ENCODE data around the gene GXYLT1. TPM values are rescaled to one million over a fixed set of nuclear protein-coding genes. Genes with fewer than 3 reads are reported as not detected.
A peak's percentile ranks its signal among the peaks of the same experiment; 100 is the strongest.

The GXYLT1 gene
- total and polyA plus RNA-seq, 9 of the 15 experiments (the other 6 are each of a cell fraction or from before 2014, with no cell fraction given), result 1.4 to 9.3 (median 5.5) TPM

DNA sequence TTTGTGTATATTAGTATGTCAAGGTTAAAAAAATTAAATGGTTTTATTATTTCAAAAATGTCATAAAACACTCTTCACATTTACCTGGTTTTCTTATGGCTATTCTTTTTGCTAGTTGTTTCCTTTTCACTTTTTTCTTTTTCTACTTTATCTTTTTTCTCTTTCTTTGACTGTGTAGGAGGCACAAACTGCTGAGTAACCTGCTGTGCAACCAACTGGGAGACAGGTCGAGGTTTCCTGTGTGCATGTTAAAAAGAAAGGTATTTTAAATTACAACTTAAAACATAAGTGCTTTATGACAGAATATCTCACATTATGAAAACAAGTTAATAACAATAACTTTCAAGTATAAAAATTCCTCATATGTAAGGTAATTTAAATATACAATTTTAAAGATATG, 16.9 kb upstream of the GXYLT1 start:
- in situ Hi-C loops (cut with MboI) (no loop called here), intact Hi-C loops (cut with micrococcal nuclease) (no loop called here)
- BruUV-seq (replicated peaks), result no TSS peak
- Histone ChIP-seq H3K4me1 (replicated peaks in 1 of 2; ENCODE audit: control insufficient read depth in 2 of 2, insufficient read depth in 2 of 2, low read length in 2 of 2) (no peaks in the 10 kb centered on the region), H3K4me2 (ENCODE audit: insufficient read depth, low read length) (no peak overlapping the region), H3K36me3 (ENCODE audit: control insufficient read depth, insufficient read depth, low read length) (peaks cover 20% of the 10 kb centered on the region; the same call in 1 of the 3 replicates), H3K27ac (ENCODE audit: extremely low read depth, low read depth, low read length) (no peak overlapping the region), H4K20me1 (replicated peaks; ENCODE audit: control insufficient read depth, insufficient read depth, low read length) (no peaks in the 10 kb centered on the region), H3K9ac (ENCODE audit: insufficient read depth in 1 of 2, low read depth in 2 of 2, low read length in 2 of 2) (no peak overlapping the region), H3K27me3 (ENCODE audit: control insufficient read depth in 2 of 2, insufficient read depth in 2 of 2, low read length in 2 of 2) (no peaks in the 10 kb centered on the region), H3K4me3 (no peak overlapping the region), H3K9me1 (ENCODE audit: control insufficient read depth, insufficient read depth, low read length) (no peaks in the 10 kb centered on the region), H3K9me3 (replicated peaks; ENCODE audit: control insufficient read depth, insufficient read depth, low read depth, low read length) (no peaks in the 10 kb centered on the region; the same call in 1 of the 2 replicates), H3K79me2 (ENCODE audit: control insufficient read depth, insufficient read depth, low read length) (no peaks in the 10 kb centered on the region), H2AFZ (ENCODE audit: low read depth, low read length) (no peak overlapping the region)
- CTCF ChIA-PET (ENCODE audit: low intra/inter-chr PET ratio), result no interaction called here
- 19% methylated on average over 1 of the region's 1 CpG for WGBS (ENCODE audit: insufficient coverage, low coverage, missing lambda C conversion rate)
- FAIRE-seq, result peak; percentile 75
- peak in 2 of 4 experiments; percentile 13 to 16 for DNase-seq (ENCODE audit: extremely low read depth in 1 of 4, low spot score in 3 of 4)
- TF ChIP-seq NFE2 (IDR thresholded peaks at IDR 0.05; ENCODE audit: low read depth), result 0 out of 2 replicates have a peak, but pooled peaks have one; percentile 37
- TF ChIP-seq PURB (CRISPR knock-in tag; IDR thresholded peaks at IDR 0.05; ENCODE audit: low read depth), result no peak
- TF ChIP-seq TCF15 (CRISPR knock-in tag; IDR thresholded peaks at IDR 0.05), result no peak
- TF ChIP-seq ZNF316 (IDR thresholded peaks at IDR 0.05), result peak; percentile 18; the same call in 1 of the 2 replicates
- ATAC-seq, result peak; percentile 80
- POLR2A ChIA-PET, result interaction anchor here (1.3 kb wide), 1 partner anchor 12 kb away, joined by 3 read pairs; no protein-coding TSS in a partner anchor

DNA sequence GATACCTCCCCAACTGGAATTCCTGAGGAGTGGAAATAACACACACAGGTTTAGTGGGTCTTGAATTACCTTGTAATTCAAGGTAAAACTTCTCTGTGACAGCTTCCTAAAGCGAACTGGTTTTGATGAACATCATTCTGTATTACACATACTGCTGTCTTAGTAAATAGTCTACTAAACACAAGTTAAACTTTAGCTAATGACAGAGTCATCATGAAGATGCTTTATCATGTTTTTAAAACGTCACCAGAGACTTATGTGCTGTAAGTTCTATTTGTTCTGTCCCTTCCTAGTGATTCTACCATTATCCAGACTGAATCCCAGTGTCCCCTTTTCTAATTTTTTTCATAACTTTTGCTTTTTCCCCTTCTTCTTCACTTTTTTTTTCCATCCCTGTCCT, 11.6 kb upstream of the GXYLT1 start:
- H3K27me3 ChIP-seq (ENCODE audit: control insufficient read depth in 2 of 2, insufficient read depth in 2 of 2, low read length in 2 of 2), result no peaks in the 10 kb centered on the region
- no peak overlapping the region for H3K4me3 ChIP-seq
- ChIA-PET POLR2A (interaction anchor here (0.6 to 1.5 kb wide), 2 partner anchors 10 to 77 kb away, joined by 3 to 4 read pairs; no protein-coding TSS in a partner anchor), CTCF (ENCODE audit: low intra/inter-chr PET ratio) (no interaction called here)
- H3K27ac ChIP-seq (ENCODE audit: extremely low read depth, low read depth, low read length), result no peak overlapping the region
- no peak for DNase-seq (ENCODE audit: extremely low read depth in 1 of 4, low spot score in 3 of 4)
- WGBS (ENCODE audit: insufficient coverage, low coverage, missing lambda C conversion rate), result 39% methylated on average over 2 of the region's 2 CpGs
- in situ Hi-C loops (cut with MboI), result no loop called here
- no peaks in the 10 kb centered on the region for H3K9me1 ChIP-seq (ENCODE audit: control insufficient read depth, insufficient read depth, low read length)
- H4K20me1 ChIP-seq (replicated peaks; ENCODE audit: control insufficient read depth, insufficient read depth, low read length), result no peaks in the 10 kb centered on the region
- H2AFZ ChIP-seq (ENCODE audit: low read depth, low read length), result no peak overlapping the region
- H3K36me3 ChIP-seq (ENCODE audit: control insufficient read depth, insufficient read depth, low read length), result peaks cover 19% of the 10 kb centered on the region; the same call in 1 of the 3 replicates
- no peak overlapping the region for H3K9ac ChIP-seq (ENCODE audit: insufficient read depth in 1 of 2, low read depth in 2 of 2, low read length in 2 of 2)
- no peaks in the 10 kb centered on the region for H3K9me3 ChIP-seq (replicated peaks; ENCODE audit: control insufficient read depth, insufficient read depth, low read depth, low read length)
- no peaks in the 10 kb centered on the region for H3K79me2 ChIP-seq (ENCODE audit: control insufficient read depth, insufficient read depth, low read length)
- intact Hi-C loops (cut with micrococcal nuclease), result no loop called here
- ATAC-seq, result no peak
- FAIRE-seq, result no peak
- no TSS peak for BruUV-seq (replicated peaks)
- no peak overlapping the region for H3K4me2 ChIP-seq (ENCODE audit: insufficient read depth, low read length)
- no peaks in the 10 kb centered on the region for H3K4me1 ChIP-seq (replicated peaks in 1 of 2; ENCODE audit: control insufficient read depth in 2 of 2, insufficient read depth in 2 of 2, low read length in 2 of 2)
- TF ChIP-seq ZNF224 (CRISPR knock-in tag; IDR thresholded peaks at IDR 0.05) (no peak), NBN (IDR thresholded peaks at IDR 0.05; ENCODE audit: low read depth) (no peak), E4F1 (CRISPR knock-in tag; IDR thresholded peaks at IDR 0.05; ENCODE audit: borderline replicate concordance) (no peak), ARID2 (IDR thresholded peaks at IDR 0.05) (no peak), KLF13 (tag; IDR thresholded peaks at IDR 0.05; ENCODE audit: borderline replicate concordance, low read depth) (no peak), SREBF2 (CRISPR knock-in tag; IDR thresholded peaks at IDR 0.05) (no peak), TEAD2 (tag; IDR thresholded peaks at IDR 0.05) (no peak), ERF (CRISPR knock-in tag; IDR thresholded peaks at IDR 0.05) (no peak), TCF7L2 (IDR thresholded peaks at IDR 0.05; ENCODE audit: low read depth, low read length) (no peak), CC2D1A (IDR thresholded peaks at IDR 0.05) (no peak)
